SU-DHL-6 (cell line): ENCODE results near the gene GSTM5.

Experiments
- CTCF ChIP-seq: fragments of 200-600 bp; sonication (generic); IDR thresholded peaks from one replicate; pipeline ENCODE4 v1.5.1; 2017; ENCODE audit warnings: antibody characterized with exemption, mild to moderate bottlenecking, low read length, moderate library complexity; ENCODE audit not compliant: insufficient read depth, poor library complexity, severe bottlenecking
- EZH2phosphoT487 ChIP-seq: fragments of 200-600 bp; sonication (generic), shearing (Covaris generic); conservative IDR thresholded peaks from 2 replicates; pipeline ENCODE4 v1.6.1; 2018; ENCODE audit warnings: mild to moderate bottlenecking, antibody characterized with exemption, low read length, moderate library complexity, mixed read lengths

GRCh38 chr1:109716121-109716520, 4.1 kb downstream of the GSTM5 start:
- TF ChIP-seq CTCF: no peak
- no peak for TF ChIP-seq EZH2phosphoT487
